GM12891 (cell line): Measurements from ENCODE around the gene RAB40C.

Experiments used
- PAX5 ChIP-seq: IDR thresholded peaks from 2 replicates; pipeline ENCODE4 v1.6.1; 2011; ENCODE audit warnings: low read length, moderate library complexity, mild to moderate bottlenecking; ENCODE audit not compliant: insufficient read depth, severe bottlenecking
- POLR2A ChIP-seq: IDR thresholded peaks from 2 replicates; pipeline ENCODE4 v1.6.1; 2011; ENCODE audit warnings: low read depth, low read length, control low read depth
- POLR2AphosphoS5 ChIP-seq: IDR thresholded peaks from 2 replicates; pipeline ENCODE4 v1.6.1; 2011; ENCODE audit warnings: low read depth, low read length, control low read depth
- POU2F2 ChIP-seq: IDR thresholded peaks from 2 replicates; pipeline ENCODE4 v1.6.1; 2011; ENCODE audit warnings: low read depth, mild to moderate bottlenecking, control low read depth, low read length, moderate library complexity
- TAF1 ChIP-seq: IDR thresholded peaks from 2 replicates; pipeline ENCODE4 v1.6.1; 2011; ENCODE audit warnings: low read depth, low read length, control low read depth

DNA sequence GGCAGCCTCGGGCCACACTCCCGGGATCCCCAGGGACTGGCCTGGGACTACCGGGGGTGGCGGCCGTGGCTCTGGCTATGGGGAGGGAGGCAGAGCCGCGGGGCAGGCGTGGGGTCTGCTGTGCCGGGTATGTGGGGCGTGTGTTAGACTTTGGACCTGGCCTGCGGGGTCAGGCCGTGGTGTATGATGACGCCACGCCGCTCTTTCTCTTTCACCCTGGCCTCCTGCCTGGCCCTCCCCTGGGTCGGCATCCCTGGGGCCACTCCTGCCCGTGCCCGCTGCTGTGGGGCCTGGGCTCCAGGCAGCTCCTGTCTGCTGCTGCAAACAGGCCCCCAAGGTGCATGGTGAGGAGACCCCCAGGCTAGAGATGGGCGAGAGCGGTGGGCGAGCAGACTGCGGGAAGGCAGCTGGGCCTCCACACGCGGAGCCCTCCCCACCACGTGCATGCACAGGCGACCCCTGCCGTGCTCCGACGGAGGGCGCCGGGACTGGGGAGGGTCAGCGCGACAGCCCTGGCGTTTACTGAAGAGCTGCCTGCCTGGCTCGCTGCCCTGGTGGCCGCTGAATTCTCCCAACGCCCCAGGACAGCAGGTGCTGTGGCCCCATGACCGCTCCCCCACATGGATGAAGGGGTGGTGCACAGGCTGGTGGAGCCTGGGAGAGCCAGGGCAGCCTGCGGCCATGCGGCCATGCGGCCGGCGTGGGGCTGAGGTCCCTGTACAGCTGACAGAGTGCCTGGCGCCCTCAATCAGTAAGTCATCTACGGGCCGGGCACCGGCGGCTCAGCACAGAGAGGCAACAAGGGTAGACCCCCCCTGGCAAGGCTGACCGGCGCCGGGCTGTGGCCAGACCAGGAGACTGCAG lies 46.3 kb upstream of the RAB40C start:
- TF ChIP-seq POLR2A (no peak), POU2F2 (no peak), PAX5 (no peak), TAF1 (no peak), POLR2AphosphoS5 (no peak)
